Ovary (tissue), 3 donors: ENCODE data around the gene GRID2.

Source experiments
- CTCF ChIP-seq, 3 donors: fragments of 450-650 bp in 2 of 3; fragments of 200-600 bp in 1 of 3; IDR thresholded peaks; one replicate each; pipeline versions ENCODE4 v1.5.1 to v1.8.0; 2016 to 2022; ENCODE audit warnings: antibody characterized with exemption in 3 of 3, mild to moderate bottlenecking in 1 of 3
- EP300 ChIP-seq: sonication (generic); formaldehyde crosslinking; IDR thresholded peaks from one replicate; pipeline ENCODE4 v1.6.1; 2017; ENCODE audit warnings: antibody characterized with exemption
- POLR2A ChIP-seq: fragments of 450-650 bp; IDR thresholded peaks from one replicate; pipeline ENCODE4 v1.6.1; 2017; ENCODE audit warnings: antibody characterized with exemption, mild to moderate bottlenecking, moderate library complexity
- donor health status: DM: no; HTN: no; CAD: no.

GRCh38 chr4:93016350-93016749 is 712.6 kb downstream of the GRID2 start:
- TF ChIP-seq CTCF (IDR thresholded peaks at IDR 0.05), result no peak
- TF ChIP-seq POLR2A, result no peak
- no peak for TF ChIP-seq EP300
